ENCODE measurements around the gene LRP3.

- TF ChIP-seq CTCF (IDR thresholded peaks at IDR 0.05), result no peak
- TF ChIP-seq MAX (IDR thresholded peaks at IDR 0.05; ENCODE audit: low read depth), result no peak
- no peak for TF ChIP-seq EP300 (IDR thresholded peaks at IDR 0.05; ENCODE audit: borderline replicate concordance in 1 of 2, low read depth in 1 of 2, low read length in 1 of 2)
- TF ChIP-seq POLR2AphosphoS5 (IDR thresholded peaks at IDR 0.05; ENCODE audit: low read depth, low read length), result no peak
- TF ChIP-seq ZBTB33 (IDR thresholded peaks at IDR 0.05; ENCODE audit: borderline replicate concordance, low read depth), result no peak
- TF ChIP-seq USF2 (IDR thresholded peaks at IDR 0.05; ENCODE audit: borderline replicate concordance, low read depth, low read length), result no peak
- TF ChIP-seq YY1 (IDR thresholded peaks at IDR 0.05; ENCODE audit: low read depth), result no peak
These were observed 47.0 kb downstream of the LRP3 start for GRCh38 chr19:33241091-33241529.

Data from SK-N-SH (cell line).